ENCODE measurements around the gene PARVG.

The PARVG gene

DNA sequence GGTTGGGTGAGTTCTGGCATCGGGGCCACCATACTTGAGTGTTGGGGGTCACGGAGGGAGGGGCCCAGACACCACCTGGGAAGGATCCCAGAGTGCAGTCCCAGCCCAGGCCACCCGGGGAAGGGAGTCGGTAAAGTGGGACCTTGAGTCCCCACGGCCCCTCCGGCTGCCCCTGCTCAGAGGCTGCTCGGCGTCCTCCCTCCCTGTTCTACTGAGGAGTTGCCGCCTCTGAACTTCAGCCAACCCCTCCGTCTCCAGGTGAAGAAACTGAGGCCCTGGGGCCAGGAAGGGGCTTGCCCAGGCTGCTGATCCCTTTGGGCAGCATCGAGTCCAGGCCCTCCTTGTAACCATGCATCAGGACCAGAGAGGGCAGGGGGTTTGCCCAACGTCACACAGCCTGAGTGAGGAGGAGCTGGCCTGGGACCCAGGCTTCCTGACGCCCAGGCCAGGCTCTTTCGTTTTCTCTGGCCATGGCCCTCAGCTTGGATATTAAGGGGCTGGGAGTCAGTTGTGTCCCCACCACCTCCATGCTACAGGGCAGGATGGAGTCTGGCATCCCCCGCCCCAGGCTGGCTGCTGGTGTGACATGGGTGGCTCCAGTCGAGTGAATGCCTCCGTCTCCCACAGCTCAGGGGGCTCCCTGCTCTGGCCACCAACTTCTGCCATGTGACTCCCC, 1.3 kb downstream of the PARVG start:
- no peak for DNase-seq

DNA sequence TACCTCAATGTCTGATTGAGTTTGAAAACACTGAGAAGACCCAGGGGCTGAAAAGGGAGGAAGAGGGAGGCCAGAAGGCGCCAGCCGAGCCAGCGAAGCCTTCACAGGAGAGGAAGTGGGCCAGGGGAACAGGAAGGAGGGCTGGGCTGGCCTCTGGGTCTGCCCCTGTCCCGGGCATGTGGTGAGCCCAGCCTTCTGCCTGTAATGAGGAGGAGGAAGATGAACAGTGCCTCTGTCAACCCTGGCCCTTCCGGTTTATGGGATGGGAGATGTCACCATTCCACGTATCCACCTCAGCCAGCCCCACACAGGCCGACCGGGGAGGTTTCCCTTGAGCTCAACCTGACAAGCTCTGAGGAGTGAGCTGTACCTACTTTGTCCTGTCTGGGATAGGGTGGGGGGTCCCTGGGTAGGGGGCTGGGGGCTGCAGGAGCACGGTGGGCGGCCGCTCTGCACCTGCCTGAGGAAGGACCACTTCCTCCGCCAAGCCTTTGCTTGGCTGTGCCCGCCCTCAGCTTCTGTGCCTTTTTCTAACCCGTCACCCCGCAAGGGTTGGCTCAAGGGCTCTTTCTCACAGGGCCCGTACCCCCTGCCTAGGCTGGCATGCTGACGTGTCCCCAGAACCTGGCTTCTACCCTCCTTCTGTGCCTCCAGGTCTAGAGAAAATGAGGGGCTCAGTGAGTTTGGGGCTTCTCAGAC, 2.0 kb downstream of the PARVG start:
- no peak for DNase-seq

DNA sequence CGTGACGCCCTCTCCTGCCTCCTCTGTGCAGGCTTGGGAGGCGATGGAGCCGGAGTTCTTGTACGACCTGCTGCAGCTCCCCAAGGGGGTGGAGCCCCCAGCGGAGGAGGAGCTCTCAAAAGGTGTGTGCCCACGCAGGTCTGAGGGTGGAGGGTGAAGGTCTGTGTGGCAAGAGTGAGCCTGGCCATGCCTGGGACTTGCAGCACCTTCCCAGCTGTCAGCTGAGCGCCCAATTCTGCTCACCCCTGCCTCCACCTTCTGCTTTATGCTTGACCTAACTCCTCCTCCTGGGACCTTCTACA, 2.5 kb downstream of the PARVG start:
- DNase-seq: no peak

DNA sequence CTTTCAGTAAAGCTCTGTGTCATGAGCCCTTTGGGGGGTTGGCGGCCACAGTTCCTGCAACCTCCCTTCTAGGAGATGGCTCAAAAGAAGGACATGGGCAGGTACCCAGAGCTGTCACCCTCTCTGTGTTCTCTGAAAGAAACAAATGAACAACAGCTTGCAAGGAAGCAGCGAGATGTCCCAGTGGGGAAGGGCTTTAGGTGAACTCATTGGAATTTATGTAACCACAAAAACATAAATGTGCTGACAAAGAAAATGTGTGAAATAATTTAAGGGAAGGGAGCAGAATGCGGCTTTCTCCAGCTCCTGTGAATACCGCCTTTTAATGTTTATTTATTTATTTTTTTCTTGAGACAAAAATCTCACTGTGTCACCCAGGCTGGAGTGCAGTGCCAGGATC, 3.3 kb downstream of the PARVG start:
- DNase-seq: peak; percentile 32

DNA sequence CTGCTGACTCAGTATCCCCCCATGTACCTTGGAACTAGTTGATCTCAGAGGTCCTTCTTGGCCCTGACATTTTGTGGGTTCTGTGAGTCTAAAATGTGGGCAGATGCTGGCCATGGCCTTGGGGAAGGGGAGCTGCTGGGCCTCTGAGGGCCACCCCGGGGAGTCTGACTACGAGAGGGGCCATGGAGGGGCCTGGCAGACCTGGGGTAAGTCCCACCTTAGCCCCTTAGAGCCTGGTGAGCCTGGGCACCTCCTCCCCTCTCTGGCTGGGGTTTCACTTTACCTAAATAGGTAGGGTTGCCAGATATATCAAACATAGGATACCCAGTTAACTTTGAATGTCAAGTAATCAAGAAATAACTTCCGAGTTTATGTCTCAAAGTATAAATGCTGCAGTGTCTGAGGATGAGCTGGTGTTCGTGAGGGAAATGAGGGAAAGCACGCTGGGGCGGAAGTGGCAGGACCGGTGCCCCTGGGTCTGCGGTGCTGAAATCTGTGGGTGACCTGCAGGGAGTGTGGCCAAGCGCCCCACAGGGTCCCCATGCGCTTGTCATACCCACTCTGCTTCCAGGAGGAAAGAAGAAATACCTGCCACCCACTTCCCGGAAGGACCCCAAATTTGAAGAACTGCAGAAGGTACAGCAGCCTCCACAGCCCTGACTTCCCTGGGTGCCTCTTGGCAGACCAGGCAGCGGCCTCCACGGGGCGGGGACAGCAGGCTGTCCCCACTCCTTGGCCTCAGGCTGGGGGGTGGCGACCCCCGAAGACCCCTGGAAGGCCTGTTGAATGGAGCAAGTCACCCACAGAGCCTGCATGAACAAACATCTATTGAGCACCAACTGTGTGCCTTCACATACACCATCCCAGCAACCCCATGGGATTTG, 4.8 kb downstream of the PARVG start:
- no peak for DNase-seq

DNA sequence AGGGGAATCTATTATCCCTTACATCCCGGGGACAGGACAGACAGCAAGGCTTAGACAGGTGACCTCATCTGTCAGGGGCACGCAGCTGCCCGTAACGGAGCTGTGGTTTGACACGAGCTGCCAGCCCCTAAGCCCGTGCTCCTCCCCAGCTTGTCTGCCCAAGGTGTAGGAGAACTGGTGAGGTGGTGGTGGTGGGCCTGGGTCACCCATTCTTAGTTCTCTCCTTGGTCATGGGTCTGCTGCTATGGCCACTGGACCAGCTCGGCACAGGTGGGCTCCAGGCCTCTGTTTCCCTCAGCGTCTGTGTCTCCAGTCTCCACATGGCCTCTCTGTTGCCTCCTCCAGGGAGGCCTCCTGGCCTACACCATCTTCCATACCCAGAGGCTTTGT, 5.4 kb downstream of the PARVG start:
- no peak for DNase-seq

DNA sequence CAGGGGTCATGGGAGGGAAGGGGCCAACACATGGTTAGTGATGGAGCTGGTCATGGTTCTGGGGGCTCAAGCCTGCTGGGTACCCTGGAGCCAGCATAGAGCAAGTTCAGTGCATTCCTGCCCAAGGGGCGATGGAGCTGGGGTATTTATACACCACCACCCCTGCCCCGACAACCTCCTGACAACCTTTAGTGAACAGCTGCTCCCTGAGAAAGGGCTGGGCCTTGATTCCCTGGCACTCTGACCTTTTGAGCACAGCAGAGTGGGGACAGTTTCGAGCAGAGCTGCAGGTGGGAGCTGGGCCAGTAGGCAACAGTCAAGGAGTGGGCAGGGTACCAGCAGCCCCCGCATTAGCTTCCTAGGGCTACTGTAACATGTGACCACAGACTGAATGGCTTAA, 6.0 kb downstream of the PARVG start:
- no peak for DNase-seq

DNA sequence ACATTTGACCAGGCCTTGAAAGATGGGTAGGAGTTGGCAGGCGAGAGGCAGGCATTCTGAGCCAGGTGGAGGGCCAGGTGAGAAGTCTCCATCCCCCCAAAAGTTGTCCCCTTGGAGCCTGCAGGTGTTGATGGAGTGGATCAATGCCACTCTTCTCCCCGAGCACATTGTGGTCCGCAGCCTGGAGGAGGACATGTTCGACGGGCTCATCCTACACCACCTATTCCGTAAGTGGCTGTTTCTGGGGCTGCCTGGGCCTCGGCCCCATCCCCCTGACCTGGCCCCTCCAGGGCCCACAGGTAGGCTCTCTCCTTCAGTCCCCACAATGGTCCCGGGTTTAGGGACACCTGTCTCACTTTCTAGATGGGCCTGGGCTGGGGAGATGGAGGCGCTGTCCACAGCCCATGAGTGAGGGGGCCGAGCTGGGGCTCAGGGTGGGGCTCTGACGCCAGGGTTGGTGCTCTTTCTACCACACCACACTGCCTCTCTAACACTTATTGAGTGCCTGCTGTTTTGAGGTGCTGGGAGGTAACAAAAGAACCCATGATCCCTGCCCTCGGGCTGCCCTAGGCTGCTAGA, 7.0 kb downstream of the PARVG start:
- DNase-seq: no peak

DNA sequence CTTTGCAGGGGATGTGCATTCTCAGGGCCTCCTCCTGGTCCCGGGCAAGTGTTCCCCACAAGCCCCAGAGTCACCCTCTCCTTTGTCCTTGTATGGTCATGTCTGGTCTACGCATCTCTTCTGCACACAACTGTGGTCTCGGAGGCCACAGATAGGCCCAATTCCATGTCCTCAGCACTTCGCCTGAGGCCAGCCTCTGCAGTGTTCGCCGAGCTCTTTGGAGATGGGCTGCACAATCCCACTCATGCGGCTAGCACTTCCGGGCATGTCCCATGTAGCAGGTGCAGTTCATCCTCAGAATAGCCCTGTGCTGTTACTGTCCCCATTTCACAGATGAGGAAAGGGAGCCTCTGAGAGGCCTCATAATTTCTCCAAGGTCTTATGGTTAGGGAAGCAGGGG, 7.6 kb downstream of the PARVG start:
- no peak for DNase-seq

DNA sequence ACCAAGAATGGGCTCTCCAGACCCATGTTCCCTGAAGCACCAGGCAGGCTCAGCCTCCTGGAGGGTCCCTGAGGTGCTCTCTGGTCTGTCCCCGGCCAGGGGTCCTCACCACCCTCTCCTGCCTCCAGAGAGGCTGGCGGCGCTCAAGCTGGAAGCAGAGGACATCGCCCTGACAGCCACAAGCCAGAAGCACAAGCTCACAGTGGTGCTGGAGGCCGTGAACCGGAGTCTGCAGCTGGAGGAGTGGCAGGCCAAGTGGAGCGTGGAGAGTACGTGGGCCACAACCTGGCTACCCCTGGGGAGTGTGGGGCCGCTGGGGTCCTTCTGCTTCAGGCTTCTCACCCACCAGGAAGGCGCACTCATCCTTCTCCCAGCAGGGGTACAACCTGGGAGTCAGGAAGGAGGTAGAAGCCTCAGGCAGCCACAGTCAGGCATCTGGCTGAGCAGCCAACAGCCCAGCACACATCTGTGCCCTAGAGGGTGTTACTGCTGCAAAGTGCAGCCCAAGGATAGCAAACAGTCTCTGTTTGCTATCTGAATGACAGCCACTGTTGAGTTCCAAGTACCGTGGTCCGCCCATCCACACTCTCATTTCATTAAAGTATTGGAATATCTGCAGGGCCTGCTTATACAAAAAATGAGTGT, 8.4 kb downstream of the PARVG start:
- no peak for DNase-seq

DNA sequence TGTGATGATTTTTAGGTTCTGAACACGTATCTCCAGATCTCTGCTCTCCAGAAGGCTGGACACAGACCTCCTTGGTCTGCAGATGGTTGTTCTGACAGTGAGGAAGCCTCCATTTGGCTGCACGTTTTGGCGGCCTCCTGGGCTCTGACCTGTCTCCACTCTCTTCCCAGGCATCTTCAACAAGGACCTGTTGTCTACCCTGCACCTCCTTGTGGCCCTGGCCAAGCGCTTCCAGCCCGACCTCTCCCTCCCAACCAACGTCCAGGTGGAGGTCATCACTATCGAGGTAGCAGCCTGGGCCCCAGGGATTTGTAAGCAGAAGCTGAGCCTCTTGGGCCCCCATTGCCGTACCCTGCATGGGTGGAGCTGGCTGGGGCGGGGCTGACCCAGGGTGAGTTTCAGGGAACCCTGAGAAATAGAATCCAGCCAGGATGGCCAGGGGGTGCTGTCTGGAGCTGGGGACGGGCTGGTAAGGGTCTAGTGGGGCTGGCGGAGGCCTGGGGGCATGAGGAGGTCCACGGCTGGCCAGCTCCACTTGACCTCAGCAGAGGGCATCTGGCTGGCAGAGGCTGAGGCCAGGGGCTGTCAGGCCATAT, 9.8 kb downstream of the PARVG start:
- DNase-seq: no peak

DNA sequence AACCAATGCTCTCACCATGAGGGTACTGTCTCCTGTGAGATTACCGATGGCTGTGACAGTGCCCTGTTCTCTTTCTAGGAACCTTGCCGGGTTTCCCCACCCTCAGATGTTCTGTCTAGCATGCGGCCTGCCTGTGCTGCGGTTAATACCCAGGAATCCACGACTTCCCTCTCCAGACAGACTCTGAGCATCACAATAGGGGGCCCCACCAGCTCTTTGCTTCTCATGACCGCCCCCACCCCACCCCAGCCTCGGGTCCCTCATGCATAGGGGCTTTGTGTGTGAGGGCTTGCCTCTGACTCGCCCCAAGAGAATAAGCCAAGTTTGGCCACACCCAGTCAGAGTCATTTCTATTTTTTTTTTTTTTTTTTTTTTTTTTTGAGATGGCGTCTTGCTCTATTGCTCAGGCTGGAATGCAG, 10.3 kb downstream of the PARVG start:
- peak; percentile 14 for DNase-seq

DNA sequence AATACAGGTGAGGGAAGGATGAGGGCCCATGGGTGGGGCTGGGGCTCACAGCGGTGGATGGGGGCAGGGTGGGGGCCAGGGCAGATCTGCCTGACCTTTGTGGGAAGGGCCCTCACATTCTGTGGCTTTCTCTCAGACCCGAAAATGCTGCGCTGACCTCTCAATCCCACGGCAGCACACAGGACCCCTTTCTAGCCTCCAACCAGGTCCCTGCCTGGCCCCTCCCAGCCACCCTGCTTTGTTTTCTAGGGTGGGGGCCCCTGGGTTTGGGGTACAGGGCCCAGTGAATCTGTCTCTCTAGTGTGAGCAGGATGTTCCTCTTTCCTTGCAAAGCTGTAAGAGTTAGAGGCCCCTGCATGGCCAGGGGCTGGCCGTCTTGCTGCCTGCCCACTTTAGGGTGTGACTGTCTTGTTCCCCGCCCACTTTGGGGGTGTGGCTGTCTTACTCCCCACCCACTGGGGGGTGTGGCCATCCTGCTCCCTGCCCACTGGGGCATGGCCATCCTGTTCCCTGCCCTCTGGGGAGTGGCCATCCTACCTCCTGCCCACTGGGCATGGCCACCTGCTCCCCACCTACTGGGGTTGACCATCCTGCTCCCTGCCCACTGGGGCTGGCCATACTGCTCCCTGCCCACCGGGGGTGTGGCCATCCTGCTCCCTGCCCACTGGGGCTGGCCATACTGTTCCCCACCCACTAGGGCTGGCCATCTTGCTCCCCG, 11.5 kb downstream of the PARVG start:
- DNase-seq: no peak

DNA sequence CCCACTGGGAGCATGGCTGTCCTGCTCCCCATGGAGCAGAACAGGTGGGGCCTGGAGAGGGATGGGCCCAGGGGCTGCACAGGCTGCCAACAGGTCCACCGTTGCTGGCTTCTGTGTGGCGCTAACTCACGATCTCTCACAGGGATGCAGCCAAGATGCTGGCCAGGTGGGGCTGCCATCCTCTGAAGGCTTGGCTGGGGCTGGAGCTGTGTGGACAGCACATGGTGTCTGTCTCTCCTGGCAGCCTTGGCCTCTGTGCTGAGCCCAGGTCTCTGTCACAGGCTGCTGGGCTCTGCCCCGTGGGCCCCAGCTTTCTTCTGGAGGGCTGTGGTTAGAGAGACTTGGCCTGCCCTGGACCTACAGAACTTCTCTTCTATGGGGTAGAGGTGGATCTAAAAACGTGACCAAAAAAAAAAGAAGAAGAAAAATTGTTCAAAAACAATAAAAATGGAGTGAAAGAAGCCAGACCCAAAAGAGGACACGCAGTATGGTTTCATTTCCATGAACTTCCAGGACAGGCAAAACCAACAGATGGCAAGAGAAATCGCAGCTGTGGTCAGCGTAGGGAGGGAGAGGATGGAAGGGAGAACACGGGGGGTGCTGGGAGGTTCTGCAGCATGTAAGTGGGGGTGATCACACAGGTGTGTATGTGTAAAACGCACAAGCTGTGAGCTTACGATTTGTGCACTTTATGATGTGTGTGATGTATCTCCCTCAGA, 12.2 kb downstream of the PARVG start:
- no peak for DNase-seq

DNA sequence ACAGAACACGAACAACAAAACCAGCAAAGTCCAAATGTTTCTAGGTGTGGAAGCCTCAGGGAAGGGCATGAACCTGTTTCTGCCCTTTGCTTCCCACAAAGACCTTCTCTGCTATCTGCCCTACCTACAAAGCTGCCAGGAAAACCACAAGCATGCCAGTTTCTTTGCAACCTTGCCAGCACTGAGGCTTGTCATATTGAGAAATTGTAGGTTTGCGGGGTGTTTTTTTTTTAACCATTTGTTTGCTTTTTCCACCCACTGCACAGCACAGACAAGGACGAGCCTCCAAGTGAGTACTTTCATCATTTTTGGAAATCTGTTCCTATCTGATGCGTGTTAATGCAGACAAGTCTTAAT, 12.8 kb downstream of the PARVG start:
- DNase-seq: no peak

DNA sequence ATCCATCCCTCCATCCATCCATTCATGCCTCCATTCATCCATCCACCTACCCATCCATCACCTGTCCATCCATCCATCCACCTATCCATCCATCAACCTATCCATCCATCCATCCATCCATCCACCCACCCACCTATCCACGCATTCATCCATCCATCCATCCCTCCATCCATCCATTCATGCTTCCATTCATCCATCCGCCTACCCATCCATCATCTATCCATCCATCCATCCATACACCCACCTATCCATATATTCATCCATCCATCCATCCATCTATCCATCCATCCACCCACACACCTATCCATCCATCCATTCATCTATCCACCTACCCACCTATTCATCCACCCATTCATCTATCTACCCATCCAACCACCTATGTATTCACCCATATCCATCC, 13.8 kb downstream of the PARVG start:
- DNase-seq: no peak

DNA sequence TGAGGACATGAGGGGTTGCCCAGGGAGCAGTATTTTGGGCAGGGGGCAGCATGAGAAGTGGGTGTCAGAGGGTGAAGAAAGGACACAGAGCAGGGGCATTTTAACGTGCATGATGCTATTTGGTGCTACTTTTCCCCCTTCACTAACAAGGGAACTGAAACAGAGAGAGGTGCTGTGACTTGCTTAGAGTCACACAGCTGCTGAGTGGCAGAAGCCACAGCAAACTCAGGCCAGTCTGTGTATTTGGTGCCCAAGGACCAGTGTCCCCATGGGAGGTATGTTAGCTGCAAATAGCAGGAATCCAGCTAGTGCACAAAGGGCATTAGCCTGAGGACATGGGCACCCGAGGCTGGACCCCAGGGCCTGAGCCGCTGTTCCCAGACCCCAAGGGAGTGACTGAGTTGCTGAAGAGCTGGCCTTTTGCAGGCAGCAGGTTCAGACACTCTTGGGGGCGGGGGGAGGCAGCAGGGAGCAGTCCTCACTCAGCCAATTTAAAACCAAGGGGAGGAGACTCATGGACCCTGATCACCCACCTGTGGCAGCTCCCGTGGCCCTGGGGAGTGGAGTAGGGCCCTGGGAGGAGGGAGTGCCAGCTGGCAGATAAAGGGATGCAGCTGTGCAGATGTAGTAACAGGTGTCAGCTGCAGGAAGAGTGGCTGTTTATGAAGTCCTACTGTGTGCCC, 14.6 kb downstream of the PARVG start:
- no peak for DNase-seq

DNA sequence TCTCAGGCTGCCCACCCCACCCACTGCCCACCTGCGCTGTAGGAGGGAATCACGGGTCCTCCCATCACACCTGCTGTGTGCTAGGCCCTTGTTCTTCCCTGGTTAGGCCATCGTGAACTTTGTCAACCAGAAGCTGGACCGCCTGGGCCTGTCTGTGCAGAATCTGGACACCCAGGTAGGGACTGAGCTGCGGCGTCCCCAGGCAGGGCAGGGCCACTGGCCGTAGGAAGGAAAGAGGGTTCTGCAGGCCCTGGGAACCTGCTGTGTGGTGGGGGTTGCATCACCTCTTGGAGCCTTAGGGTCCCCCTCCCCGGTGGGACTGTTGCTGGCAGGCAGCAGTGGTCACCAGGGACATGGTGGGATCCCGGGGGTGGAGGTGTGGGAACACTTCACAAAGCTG, 15.5 kb downstream of the PARVG start:
- no peak for DNase-seq

DNA sequence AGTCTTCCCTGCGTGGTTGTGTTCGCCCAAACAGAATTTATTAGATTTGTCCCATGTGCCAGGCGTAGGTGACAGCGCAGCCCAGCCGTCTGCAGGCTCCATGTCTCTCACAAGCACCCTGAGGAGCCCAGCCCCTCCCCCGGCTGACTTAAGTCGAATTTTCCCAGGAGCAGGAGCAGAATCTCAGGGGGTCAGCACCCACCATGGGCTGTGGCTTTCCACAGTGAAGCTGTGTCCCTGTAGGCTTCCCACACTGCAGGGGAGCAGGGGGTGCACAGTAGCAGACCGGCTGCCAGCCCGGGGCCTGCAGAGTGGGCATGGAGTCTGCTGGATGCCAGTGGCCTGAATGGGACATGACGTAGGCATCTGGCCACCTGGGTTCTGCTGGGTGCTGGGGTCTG, 16.0 kb downstream of the PARVG start:
- no peak for DNase-seq

DNA sequence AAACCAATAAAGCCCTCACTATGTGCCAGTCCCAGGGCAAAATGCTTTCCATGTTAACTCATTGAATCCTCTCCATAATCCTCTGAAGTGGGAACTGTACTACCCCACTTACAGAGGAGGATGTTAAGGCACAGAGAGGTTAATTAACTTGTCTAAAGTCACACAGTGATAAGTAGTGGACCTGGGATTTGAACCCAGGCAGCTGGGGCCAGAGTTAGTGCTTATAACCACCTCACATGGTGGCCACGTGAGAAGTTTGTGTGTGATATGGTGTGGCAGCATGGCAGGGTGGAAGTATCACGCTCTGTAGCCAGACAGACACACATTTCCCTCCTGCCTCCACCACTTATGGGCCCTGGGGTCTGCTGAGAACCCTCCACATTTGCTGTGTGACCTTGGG, 16.5 kb downstream of the PARVG start:
- no peak for DNase-seq

DNA sequence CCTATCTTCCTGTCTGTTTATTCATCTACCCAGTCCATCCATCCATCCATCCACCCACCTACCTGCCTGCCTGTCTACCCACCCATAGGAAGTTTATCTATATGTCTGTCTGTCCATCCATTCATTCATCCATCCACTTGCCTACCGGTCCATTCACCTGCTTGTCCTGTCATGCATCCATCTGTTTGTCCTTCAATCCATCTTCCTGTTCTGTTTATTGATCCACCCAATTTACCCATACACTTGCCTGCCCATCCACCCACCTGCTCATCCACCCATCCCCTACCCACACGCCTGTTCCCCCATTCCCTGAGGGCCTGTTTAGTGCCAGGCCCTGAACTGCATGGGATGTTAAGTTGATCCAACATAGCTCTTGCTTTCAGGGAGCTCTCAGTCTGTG, 18.4 kb downstream of the PARVG start:
- DNase-seq: no peak

Data from fibroblast of upper back skin (primary cell).